ENCODE measurements around the gene RHOBTB3.
A peak's percentile ranks its signal among the peaks of the same experiment; 100 is the strongest.
"Not testable (repeated sequence)": the region's sequence is repeated elsewhere in the genome, so short reads cannot be mapped to it uniquely, and the experiment has no call there.

Gene RHOBTB3

GRCh38 chr5:95730730-95731570 lies at the start of gene RHOBTB3:
TSS of gene RHOBTB3 (plus strand) at chr5:95731336. CDS start at chr5:95731683, 347 bp downstream.
- peak in 1 of 2 donors; percentile 9 for DNase-seq (ENCODE audit: low read depth in 2 of 2)

GRCh38 chr5:95682891-95683290 lies 48.2 kb upstream of the RHOBTB3 start, which contains the start of gene SPATA9:
TSS of gene SPATA9 (minus strand) at chr5:95682991. CDS start at chr5:95682854, 137 bp downstream.
- no peak for DNase-seq (ENCODE audit: low read depth in 2 of 2)

- DNase-seq (ENCODE audit: low read depth in 2 of 2), result no peak
Observed at GRCh38 chr5:95684361-95684760, 46.8 kb upstream of the RHOBTB3 start.

GRCh38 chr5:95686651-95687050 lies 44.5 kb upstream of the RHOBTB3 start:
- DNase-seq (ENCODE audit: low read depth in 2 of 2), result no peak

- no peak for DNase-seq (ENCODE audit: low read depth in 2 of 2)
Observed at GRCh38 chr5:95689680-95690079, 41.5 kb upstream of the RHOBTB3 start.

- no peak for DNase-seq (ENCODE audit: low read depth in 2 of 2)
Observed at GRCh38 chr5:95690333-95690732, 40.8 kb upstream of the RHOBTB3 start.

GRCh38 chr5:95697781-95698681 lies 33.1 kb upstream of the RHOBTB3 start:
- no peak for DNase-seq (ENCODE audit: low read depth in 2 of 2)

GRCh38 chr5:95699337-95699736 lies 31.8 kb upstream of the RHOBTB3 start:
- DNase-seq (ENCODE audit: low read depth in 2 of 2), result no peak

- no peak for DNase-seq (ENCODE audit: low read depth in 2 of 2)
Observed at GRCh38 chr5:95701074-95701473, 30.1 kb upstream of the RHOBTB3 start.

- DNase-seq (ENCODE audit: low read depth in 2 of 2), result no peak
Observed at GRCh38 chr5:95704150-95704549, 27.0 kb upstream of the RHOBTB3 start.

- not testable (repeated sequence) for DNase-seq (ENCODE audit: low read depth in 2 of 2)
Observed at GRCh38 chr5:95706196-95706595, 24.9 kb upstream of the RHOBTB3 start.

- no peak for DNase-seq (ENCODE audit: low read depth in 2 of 2)
Observed at GRCh38 chr5:95707055-95707454, 24.1 kb upstream of the RHOBTB3 start.

- not testable (repeated sequence) for DNase-seq (ENCODE audit: low read depth in 2 of 2)
Observed at GRCh38 chr5:95707534-95708188, 23.5 kb upstream of the RHOBTB3 start.

- no peak for DNase-seq (ENCODE audit: low read depth in 2 of 2)
Observed at GRCh38 chr5:95708876-95709275, 22.3 kb upstream of the RHOBTB3 start.

- DNase-seq (ENCODE audit: low read depth in 2 of 2), result no peak
Observed at GRCh38 chr5:95709967-95710650, 21.0 kb upstream of the RHOBTB3 start.

- DNase-seq (ENCODE audit: low read depth in 2 of 2), result not testable (repeated sequence)
Observed at GRCh38 chr5:95710651-95711500, 20.3 kb upstream of the RHOBTB3 start.

- no peak for DNase-seq (ENCODE audit: low read depth in 2 of 2)
Observed at GRCh38 chr5:95711501-95712346, 19.4 kb upstream of the RHOBTB3 start.

GRCh38 chr5:95712347-95712958 lies 18.7 kb upstream of the RHOBTB3 start:
- peak; percentile 32 to 52 for DNase-seq (ENCODE audit: low read depth in 2 of 2)

GRCh38 chr5:95713246-95713645 lies 17.9 kb upstream of the RHOBTB3 start:
- not testable (repeated sequence) for DNase-seq (ENCODE audit: low read depth in 2 of 2)
